Mesendoderm (in vitro differentiated cells): ENCODE measurements around the gene SUMO2.
"Not testable (repeated sequence)": the region's sequence is repeated elsewhere in the genome, so short reads cannot be mapped to it uniquely, and the experiment has no call there.

Experiments
- DNase-seq: peaks from one replicate; pipeline ENCODE4 v3.0.0; 2013
- H2AK5ac ChIP-seq: 2 replicates; pipeline ENCODE4 v1.6.1; 2013; ENCODE audit warnings: low read length, inconsistent platforms
- H2BK120ac ChIP-seq: 2 replicates; pipeline ENCODE4 v1.6.1; 2013; ENCODE audit warnings: low read depth, mild to moderate bottlenecking, low read length, moderate library complexity, mixed read lengths
- H2BK15ac ChIP-seq: replicated peaks from 2 replicates; pipeline ENCODE4 v1.6.1; 2013; ENCODE audit warnings: low read depth, mild to moderate bottlenecking, moderate library complexity
- H2BK5ac ChIP-seq: 2 replicates; pipeline ENCODE4 v1.6.1; 2013; ENCODE audit warnings: low read length, inconsistent platforms
- H3K18ac ChIP-seq: 2 replicates; pipeline ENCODE4 v1.6.1; 2013; ENCODE audit warnings: mild to moderate bottlenecking, low read length, mixed read lengths
- H3K23ac ChIP-seq: one replicate; pipeline ENCODE4 v1.6.1; 2013; ENCODE audit warnings: low read length
- H3K27ac ChIP-seq: 2 replicates; pipeline ENCODE4 v1.5.1; 2013; ENCODE audit warnings: low read depth, mild to moderate bottlenecking, inconsistent platforms, low read length, moderate library complexity
- H3K27me3 ChIP-seq: 2 replicates; pipeline ENCODE4 v1.6.1; 2013; ENCODE audit warnings: low read length, control low read depth, mild to moderate bottlenecking, inconsistent platforms; ENCODE audit not compliant: insufficient read depth, poor library complexity
- H3K36me3 ChIP-seq: 2 replicates; pipeline ENCODE4 v1.6.1; 2013; ENCODE audit warnings: low read length, inconsistent platforms; ENCODE audit not compliant: control insufficient read depth, insufficient read depth
- H3K4ac ChIP-seq: one replicate; pipeline ENCODE4 v1.6.1; 2013; ENCODE audit warnings: low read depth, mild to moderate bottlenecking, low read length, moderate library complexity
- H3K4me1 ChIP-seq: 2 replicates; pipeline ENCODE4 v1.6.1; 2013; ENCODE audit warnings: low read depth, low read length, inconsistent platforms; ENCODE audit not compliant: control insufficient read depth
- H3K4me2 ChIP-seq: 2 replicates; pipeline ENCODE4 v1.6.1; 2013; ENCODE audit warnings: low read length
- H3K4me3 ChIP-seq: 2 replicates; pipeline ENCODE4 v1.5.1; 2013; ENCODE audit warnings: mild to moderate bottlenecking, low read length
- H3K56ac ChIP-seq: one replicate; pipeline ENCODE4 v1.6.1; 2013; ENCODE audit warnings: low read length
- H3K79me1 ChIP-seq: 2 replicates; pipeline ENCODE4 v1.6.1; 2013; ENCODE audit warnings: low read length, inconsistent platforms
- H3K79me2 ChIP-seq: 2 replicates; pipeline ENCODE4 v1.6.1; 2013; ENCODE audit warnings: mild to moderate bottlenecking, low read length; ENCODE audit not compliant: control insufficient read depth, insufficient read depth
- H3K9ac ChIP-seq: 2 replicates; pipeline ENCODE4 v1.6.1; 2013; ENCODE audit warnings: low read length, inconsistent platforms
- H4K5ac ChIP-seq: one replicate; pipeline ENCODE4 v1.6.1; 2013; ENCODE audit warnings: low read length
- H4K8ac ChIP-seq: one replicate; pipeline ENCODE4 v1.6.1; 2013; ENCODE audit warnings: low read depth, mild to moderate bottlenecking, control low read depth, low read length, moderate library complexity
- WGBS: extraction: QIAGEN DNeasy Blood & Tissue Kit; methylation state at CpG from one replicate; pipeline ENCODE4 v1.1.7; 2013; ENCODE audit warnings: low lambda C conversion rate, missing lambda C conversion rate; ENCODE audit not compliant: insufficient coverage; ENCODE audit errors: extremely low coverage; 5-methylcytosine and 5-hydroxymethylcytosine counted together

The SUMO2 gene

DNA sequence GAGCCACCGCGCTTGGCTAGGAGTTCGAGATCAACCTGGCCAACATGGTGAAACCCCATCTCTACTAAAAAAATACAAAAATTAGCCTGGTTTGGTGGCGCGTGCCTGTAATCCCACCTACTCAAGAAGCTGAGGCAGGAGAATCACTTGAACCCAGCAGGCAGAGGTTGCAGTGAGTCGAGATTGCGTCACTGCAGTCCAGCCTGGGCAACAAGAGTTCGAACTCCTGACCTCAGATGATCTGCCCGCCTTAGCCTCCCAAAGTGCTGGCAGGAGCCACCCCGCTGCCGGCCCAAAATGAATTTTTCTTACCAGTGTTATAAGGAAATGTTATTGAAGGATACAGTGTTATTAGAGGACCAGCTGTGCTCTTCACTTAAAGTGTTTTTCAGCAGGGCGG, 25.0 kb upstream of the SUMO2 start:
- peaks cover 2% of the 10 kb centered on the region for H3K79me1 ChIP-seq
- H2BK15ac ChIP-seq = no peak overlapping the region
- H3K4me1 ChIP-seq = no peaks in the 10 kb centered on the region
- H4K8ac ChIP-seq = no peak overlapping the region
- no peak overlapping the region for H3K23ac ChIP-seq
- DNase-seq = no peak
- no peak overlapping the region for H3K27ac ChIP-seq
- no peak overlapping the region for H2AK5ac ChIP-seq
- H3K79me2 ChIP-seq = peaks cover 24% of the 10 kb centered on the region
- no peak overlapping the region for H3K9ac ChIP-seq
- WGBS = no CpG with 5 or more reads among the region's 12 CpGs
- no peak overlapping the region for H3K18ac ChIP-seq
- no peaks in the 10 kb centered on the region for H3K27me3 ChIP-seq
- no peak overlapping the region for H3K4me3 ChIP-seq
- H3K4me2 ChIP-seq = no peak overlapping the region
- H2BK5ac ChIP-seq = no peak overlapping the region
- H3K36me3 ChIP-seq = peaks cover 3% of the 10 kb centered on the region
- no peak overlapping the region for H3K56ac ChIP-seq
- no peak overlapping the region for H2BK120ac ChIP-seq
- H4K5ac ChIP-seq = no peak overlapping the region
- H3K4ac ChIP-seq = no peak overlapping the region

GRCh38 chr17:75207050-75207407, 24.3 kb upstream of the SUMO2 start:
- DNase-seq, H2AK5ac ChIP-seq, H4K8ac ChIP-seq, H3K27me3 ChIP-seq, H3K4me3 ChIP-seq, H3K18ac ChIP-seq, H3K27ac ChIP-seq, H3K79me1 ChIP-seq, H2BK120ac ChIP-seq, H3K56ac ChIP-seq, H3K4me1 ChIP-seq, H4K5ac ChIP-seq, H3K4me2 ChIP-seq, H3K9ac ChIP-seq, H3K4ac ChIP-seq, H2BK5ac ChIP-seq, H2BK15ac ChIP-seq, H3K23ac ChIP-seq, H3K36me3 ChIP-seq: not testable (repeated sequence)
- H3K79me2 ChIP-seq = peaks cover 24% of the 10 kb centered on the region
- no CpG with 5 or more reads among the region's 8 CpGs for WGBS

- peak overlapping the region; percentile 73 for H3K9ac ChIP-seq
- H3K23ac ChIP-seq = peak overlapping the region; percentile 38
- H3K36me3 ChIP-seq = no peaks in the 10 kb centered on the region
- peak overlapping the region; percentile 49 for H3K4me2 ChIP-seq
- H2BK15ac ChIP-seq = no peak overlapping the region
- no peaks in the 10 kb centered on the region for H3K4me1 ChIP-seq
- H4K8ac ChIP-seq = no peak overlapping the region
- peak overlapping the region; percentile 13 for H2AK5ac ChIP-seq
- H3K79me2 ChIP-seq = peaks cover 24% of the 10 kb centered on the region
- peak overlapping the region; percentile 92 for H2BK5ac ChIP-seq
- H3K4me3 ChIP-seq = peak overlapping the region; percentile 69
- peak overlapping the region; percentile 6 for H3K18ac ChIP-seq
- peaks cover 2% of the 10 kb centered on the region for H3K79me1 ChIP-seq
- H3K27ac ChIP-seq = peak overlapping the region; percentile 78
- WGBS = no CpG with 5 or more reads among the region's 22 CpGs
- no peak for DNase-seq
- H3K56ac ChIP-seq = peak overlapping the region; percentile 95
- H3K27me3 ChIP-seq = no peaks in the 10 kb centered on the region
- H4K5ac ChIP-seq = peak overlapping the region; percentile 53
- H2BK120ac ChIP-seq = no peak overlapping the region
- peak overlapping the region; percentile 6 for H3K4ac ChIP-seq
Observed at GRCh38 chr17:75205793-75206163, 23.0 kb upstream of the SUMO2 start.

- no peak within 1 kb of the TSS for H2BK120ac ChIP-seq
- peak; percentile 96 for DNase-seq
- H4K8ac ChIP-seq = no peak within 1 kb of the TSS
- H3K18ac ChIP-seq = peak within 1 kb of the TSS; percentile 43
- no peaks in the 10 kb centered on the region for H3K4me1 ChIP-seq
- peaks cover 24% of the 10 kb centered on the region for H3K79me2 ChIP-seq
- H2AK5ac ChIP-seq = peak within 1 kb of the TSS; percentile 13
- peak within 1 kb of the TSS; percentile 53 for H4K5ac ChIP-seq
- peaks cover 2% of the 10 kb centered on the region for H3K79me1 ChIP-seq
- H3K27me3 ChIP-seq = no peaks in the 10 kb centered on the region
- H3K9ac ChIP-seq = peak within 1 kb of the TSS; percentile 73
- H3K4ac ChIP-seq = peak within 1 kb of the TSS; percentile 65
- no CpG with 5 or more reads among the region's 57 CpGs for WGBS
- H3K56ac ChIP-seq = peak within 1 kb of the TSS; percentile 99
- peak within 1 kb of the TSS; percentile 38 for H3K23ac ChIP-seq
- H3K4me3 ChIP-seq = peak within 1 kb of the TSS; percentile 90
- peak within 1 kb of the TSS; percentile 92 for H2BK5ac ChIP-seq
- no peak within 1 kb of the TSS for H2BK15ac ChIP-seq
- H3K27ac ChIP-seq = peak within 1 kb of the TSS; percentile 78
- peak within 1 kb of the TSS; percentile 92 for H3K4me2 ChIP-seq
- H3K36me3 ChIP-seq = no peaks in the 10 kb centered on the region
Observed at GRCh38 chr17:75205037-75205792, 22.5 kb upstream of the SUMO2 start, which contains the start of gene NUP85. TSS of gene NUP85 (plus strand) at chr17:75205679. CDS start at chr17:75205762, 83 bp downstream.

DNA sequence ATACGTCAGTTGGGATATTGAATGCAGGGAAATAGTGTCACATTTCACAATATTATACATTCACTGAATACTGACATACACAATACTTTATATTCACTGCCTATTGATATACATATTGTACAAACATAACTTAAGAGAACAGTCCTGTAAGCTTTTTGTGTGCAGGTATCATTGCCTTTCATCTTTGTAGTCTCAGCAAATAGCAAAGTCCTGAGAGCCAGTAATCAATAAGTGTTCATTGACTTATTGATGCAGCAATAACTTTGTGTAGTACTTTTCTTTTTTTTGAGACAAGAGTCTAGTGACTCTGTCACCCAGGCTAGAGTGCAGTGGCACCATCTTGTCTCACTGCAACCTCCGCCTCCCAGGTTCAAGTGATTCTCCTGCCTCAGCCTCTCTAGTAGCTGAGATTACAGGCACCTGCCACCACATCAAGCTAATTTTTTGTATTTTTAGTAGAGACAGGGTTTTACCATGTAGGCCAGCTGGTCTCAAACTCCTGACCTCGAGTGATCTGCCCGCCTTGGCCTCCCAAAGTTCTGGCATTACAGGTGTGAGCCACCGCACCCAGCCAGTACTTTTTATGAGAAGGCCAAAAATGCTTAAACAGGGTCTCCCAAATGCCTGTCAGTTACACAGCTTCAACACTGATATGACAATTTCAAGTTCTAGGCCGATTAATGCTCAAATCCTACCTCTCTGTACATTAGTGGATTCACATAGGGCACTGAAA, 17.3 kb upstream of the SUMO2 start:
- H3K4me3 ChIP-seq = no peak overlapping the region
- H2BK120ac ChIP-seq = no peak overlapping the region
- DNase-seq = no peak
- no CpG with 5 or more reads among the region's 6 CpGs for WGBS
- H2BK5ac ChIP-seq = no peak overlapping the region
- no peak overlapping the region for H3K18ac ChIP-seq
- H3K9ac ChIP-seq = no peak overlapping the region
- no peaks in the 10 kb centered on the region for H3K79me1 ChIP-seq
- no peak overlapping the region for H3K4ac ChIP-seq
- no peaks in the 10 kb centered on the region for H3K4me1 ChIP-seq
- no peak overlapping the region for H2AK5ac ChIP-seq
- H3K23ac ChIP-seq = no peak overlapping the region
- H3K27ac ChIP-seq = no peak overlapping the region
- no peak overlapping the region for H3K56ac ChIP-seq
- no peak overlapping the region for H4K8ac ChIP-seq
- H3K79me2 ChIP-seq = no peaks in the 10 kb centered on the region
- no peaks in the 10 kb centered on the region for H3K27me3 ChIP-seq
- H3K36me3 ChIP-seq = no peaks in the 10 kb centered on the region
- no peak overlapping the region for H4K5ac ChIP-seq
- no peak overlapping the region for H3K4me2 ChIP-seq
- H2BK15ac ChIP-seq = no peak overlapping the region
